ENCODE results near the gene POP4.
A peak's percentile ranks its signal among the peaks of the same experiment; 100 is the strongest.

POP4 gene

DNA sequence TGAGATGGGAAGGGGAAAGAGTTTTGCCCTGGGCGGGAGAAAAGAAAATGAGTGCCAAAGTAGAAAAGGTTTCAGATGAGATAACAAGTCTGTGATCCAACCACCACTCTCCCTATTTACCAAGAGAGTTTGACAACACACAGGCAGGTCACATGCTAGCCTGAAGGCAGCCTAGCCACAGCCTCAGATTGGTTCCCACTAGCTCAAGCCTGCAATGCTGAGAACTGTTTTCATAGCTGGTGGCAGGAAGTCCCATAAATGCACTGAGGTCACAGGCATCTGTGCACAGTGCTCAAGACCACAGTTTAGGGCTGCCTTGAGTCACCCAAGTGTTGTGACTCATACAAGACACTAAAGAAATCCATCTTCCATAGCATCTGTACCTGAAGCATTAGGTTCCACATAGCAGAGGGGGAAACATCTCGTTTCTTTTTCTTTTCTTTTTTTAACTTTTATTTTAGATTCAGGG lies 18.5 kb upstream of the POP4 start:
- TF ChIP-seq, protein P1, sequence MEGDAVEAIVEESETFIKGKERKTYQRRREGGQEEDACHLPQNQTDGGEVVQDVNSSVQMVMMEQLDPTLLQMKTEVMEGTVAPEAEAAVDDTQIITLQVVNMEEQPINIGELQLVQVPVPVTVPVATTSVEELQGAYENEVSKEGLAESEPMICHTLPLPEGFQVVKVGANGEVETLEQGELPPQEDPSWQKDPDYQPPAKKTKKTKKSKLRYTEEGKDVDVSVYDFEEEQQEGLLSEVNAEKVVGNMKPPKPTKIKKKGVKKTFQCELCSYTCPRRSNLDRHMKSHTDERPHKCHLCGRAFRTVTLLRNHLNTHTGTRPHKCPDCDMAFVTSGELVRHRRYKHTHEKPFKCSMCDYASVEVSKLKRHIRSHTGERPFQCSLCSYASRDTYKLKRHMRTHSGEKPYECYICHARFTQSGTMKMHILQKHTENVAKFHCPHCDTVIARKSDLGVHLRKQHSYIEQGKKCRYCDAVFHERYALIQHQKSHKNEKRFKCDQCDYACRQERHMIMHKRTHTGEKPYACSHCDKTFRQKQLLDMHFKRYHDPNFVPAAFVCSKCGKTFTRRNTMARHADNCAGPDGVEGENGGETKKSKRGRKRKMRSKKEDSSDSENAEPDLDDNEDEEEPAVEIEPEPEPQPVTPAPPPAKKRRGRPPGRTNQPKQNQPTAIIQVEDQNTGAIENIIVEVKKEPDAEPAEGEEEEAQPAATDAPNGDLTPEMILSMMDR (conservative IDR thresholded peaks at IDR 0.05; ENCODE audit: low read depth, low read length), result no peak
- H3K4me3 ChIP-seq (ENCODE audit: low read length), result no peak overlapping the region
- no peak for DNase-seq (ENCODE audit: low read depth)

DNA sequence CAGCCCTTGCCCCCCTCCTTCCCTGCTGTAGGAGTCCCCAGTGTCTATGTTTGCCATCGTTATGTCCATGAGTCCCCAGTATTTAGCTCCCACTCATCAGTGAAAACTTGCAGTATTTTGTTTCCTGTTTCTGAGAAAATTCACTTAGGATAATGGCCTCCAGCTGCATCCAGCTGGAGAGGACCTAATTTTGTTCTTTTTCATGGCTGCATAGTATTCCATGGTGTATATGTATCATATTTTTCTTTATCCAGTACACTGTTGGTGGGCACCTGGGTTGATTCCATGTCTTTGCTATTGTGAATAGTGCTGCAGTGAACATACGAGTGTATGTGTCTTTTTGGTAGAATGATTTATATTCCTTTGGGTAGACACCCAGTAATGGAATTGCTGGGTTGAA lies 18.0 kb upstream of the POP4 start:
- H3K4me3 ChIP-seq (ENCODE audit: low read length), result no peak overlapping the region
- TF ChIP-seq, protein P1 (conservative IDR thresholded peaks at IDR 0.05; ENCODE audit: low read depth, low read length), result no peak
- DNase-seq (ENCODE audit: low read depth), result no peak

DNA sequence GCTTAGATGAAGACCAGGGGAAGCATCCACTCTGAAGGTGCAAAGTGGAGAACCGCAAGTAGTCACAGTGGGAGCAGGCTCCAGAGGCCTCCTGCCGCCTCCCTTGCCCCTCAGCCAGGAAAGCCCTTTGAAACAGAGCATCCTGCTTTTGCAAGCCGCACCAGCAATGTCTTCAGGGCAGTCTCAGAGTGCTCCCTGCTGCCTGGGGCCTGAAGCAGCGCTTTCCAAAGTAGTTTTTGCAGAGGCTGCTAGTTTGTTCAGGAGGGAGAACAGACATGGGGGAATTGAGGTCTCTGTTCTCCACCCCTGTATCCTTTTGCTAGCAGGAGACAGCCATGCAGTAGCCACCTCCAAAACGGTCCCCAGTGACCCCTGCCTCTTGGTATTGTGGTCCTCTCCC lies 15.8 kb upstream of the POP4 start:
- TF ChIP-seq, protein P1 (conservative IDR thresholded peaks at IDR 0.05; ENCODE audit: low read depth, low read length), result no peak
- H3K4me3 ChIP-seq (ENCODE audit: low read length), result no peak overlapping the region
- DNase-seq (ENCODE audit: low read depth), result no peak

DNA sequence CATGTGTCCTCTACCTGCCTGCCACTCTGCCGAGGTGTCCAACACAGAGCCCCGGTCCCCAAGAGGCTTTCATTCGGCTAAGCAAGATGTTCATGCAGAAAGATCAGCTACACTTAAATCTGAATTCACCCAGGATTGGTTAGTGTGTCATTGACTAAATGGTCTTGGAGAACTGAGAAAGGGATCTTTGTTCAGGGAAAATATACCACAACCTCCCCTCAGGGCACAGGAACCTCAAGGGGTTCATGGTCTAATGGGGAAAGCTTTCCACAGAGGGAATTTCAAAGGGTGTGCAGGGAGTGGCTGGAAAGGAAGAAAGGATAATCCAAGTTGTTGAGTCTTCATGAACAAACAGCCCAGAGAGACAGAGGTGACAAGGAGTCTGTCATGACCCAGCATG lies 14.4 kb upstream of the POP4 start:
- TF ChIP-seq, protein P1 (conservative IDR thresholded peaks at IDR 0.05; ENCODE audit: low read depth, low read length), result no peak
- H3K4me3 ChIP-seq (ENCODE audit: low read length), result no peak overlapping the region
- no peak for DNase-seq (ENCODE audit: low read depth)

DNA sequence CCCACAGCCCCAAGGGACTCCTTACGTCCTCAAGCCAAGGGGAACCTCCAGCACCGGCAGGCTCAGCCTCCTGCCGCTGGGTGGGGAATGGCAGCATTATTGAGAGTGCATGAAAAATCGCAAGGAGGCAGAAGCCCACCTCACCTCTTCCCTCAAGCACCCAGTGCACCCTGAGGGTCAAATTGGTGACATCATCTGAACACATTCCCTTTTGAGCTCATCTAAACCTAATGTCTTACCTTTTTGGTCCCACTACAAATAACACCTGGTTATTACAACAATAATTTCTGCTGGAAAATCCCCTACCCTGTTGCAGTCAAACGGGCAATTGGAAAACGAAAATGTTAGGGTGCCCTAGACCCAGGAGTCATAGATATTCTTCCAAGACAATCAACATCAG lies 12.2 kb upstream of the POP4 start:
- H3K4me3 ChIP-seq (ENCODE audit: low read length), result no peak overlapping the region
- TF ChIP-seq, protein P1 (conservative IDR thresholded peaks at IDR 0.05; ENCODE audit: low read depth, low read length), result no peak
- DNase-seq (ENCODE audit: low read depth), result no peak

- no peak overlapping the region for H3K4me3 ChIP-seq (ENCODE audit: low read length)
- TF ChIP-seq, protein P1 (conservative IDR thresholded peaks at IDR 0.05; ENCODE audit: low read depth, low read length), result no peak
- DNase-seq (ENCODE audit: low read depth), result no peak
These were observed 9.9 kb upstream of the POP4 start for GRCh38 chr19:29596080-29596727.

- no peak overlapping the region for H3K4me3 ChIP-seq (ENCODE audit: low read length)
- no peak for DNase-seq (ENCODE audit: low read depth)
- TF ChIP-seq, protein P1 (conservative IDR thresholded peaks at IDR 0.05; ENCODE audit: low read depth, low read length), result peak; percentile 33
These were observed 9.1 kb upstream of the POP4 start for GRCh38 chr19:29596885-29597525.
